A549 (cell line): ENCODE measurements around the gene MAP3K4. TPM values are rescaled to one million over a fixed set of nuclear protein-coding genes. Genes with fewer than 3 reads are reported as not detected.

Source experiments
- ATAC-seq, 2 experiments: fragments of 200-7000 bp in 1 of 2; fragments of >200 bp in 1 of 2; cut with Nextera tagmentation in 1 of 2; cut with Tn5 transposase in 1 of 2; 3 replicates each; pipeline versions ENCODE4 v1.8.0 to v1.9.1; 2018 to 2020; ENCODE audit warnings: mild to moderate bottlenecking in 1 of 2, moderate library complexity in 1 of 2
- CTCF ChIA-PET: fragments of 300-600 bp; sonication (Branson Sonifier 250); formaldehyde crosslinking; extraction: SDS; loops from one replicate; lab custom pipeline; 2021; ENCODE audit warnings: antibody characterized with exemption, inconsistent platforms; lab: Yijun Ruan, JAX
- POLR2A ChIA-PET: fragments of 350-600 bp; formaldehyde crosslinking; extraction: SDS; loops from one replicate; lab custom pipeline; 2021; ENCODE audit warnings: antibody characterized with exemption, inconsistent platforms; lab: Yijun Ruan, JAX
- DNase-seq, 2 experiments: peaks; one replicate each; pipeline versions ENCODE4 v3.0.0 to v3.0.0-alpha.2; 2011 to 2016; ENCODE audit warnings: low read depth in 1 of 2, low spot score in 1 of 2
- FAIRE-seq: peaks from 2 replicates; lab custom pipeline; 2011; peaks lifted over from hg19 to GRCh38; lab: Jason Lieb, UNC
- H3K27ac ChIP-seq, 2 experiments: fragments of >200 bp; sonication (Bioruptor Twin); formaldehyde crosslinking; 3 replicates each; pipeline ENCODE4 v1.5.1; 2016 to 2017
- H3K4me1 ChIP-seq: fragments of >200 bp; sonication (Bioruptor Twin); formaldehyde crosslinking; 3 replicates; pipeline ENCODE4 v1.6.1; 2016
- H3K4me2 ChIP-seq: fragments of >200 bp; sonication (Bioruptor Twin); formaldehyde crosslinking; 3 replicates; pipeline ENCODE4 v1.6.1; 2016
- H3K4me3 ChIP-seq: fragments of >200 bp; sonication (Bioruptor Twin); formaldehyde crosslinking; 3 replicates; pipeline ENCODE4 v1.5.1; 2016
- H3K9me3 ChIP-seq: fragments of >200 bp; sonication (Bioruptor Twin); formaldehyde crosslinking; 3 replicates; pipeline ENCODE4 v1.6.1; 2016
- ATOH8 ChIP-seq: fragments of 250-450 bp; sonication (Bioruptor Pico); IDR thresholded peaks from 2 replicates; pipeline ENCODE4 v1.5.0; 2020; ENCODE audit warnings: low read depth, mild to moderate bottlenecking, moderate library complexity
- BCL3 ChIP-seq: fragments of >200 bp; sonication (Bioruptor Twin); formaldehyde crosslinking; IDR thresholded peaks from 3 replicates; pipeline ENCODE4 v1.6.1; 2016
- CBX8 ChIP-seq: fragments of 200-600 bp; sonication (generic); IDR thresholded peaks from 2 replicates; pipeline ENCODE4 v1.6.1; 2016
- CEBPB ChIP-seq, 2 experiments: fragments of >200 bp in 1 of 2; sonication (Bioruptor Twin) in 1 of 2; formaldehyde crosslinking in 1 of 2; IDR thresholded peaks; 2 replicates each; pipeline ENCODE4 v1.6.1; 2012 to 2016
- CHD2 ChIP-seq: fragments of 150-350 bp; IDR thresholded peaks from 2 replicates; pipeline ENCODE4 v1.6.1; 2014; ENCODE audit warnings: low read length; ENCODE audit not compliant: partially characterized antibody
- CHD4 ChIP-seq: fragments of 200-600 bp; sonication (generic); IDR thresholded peaks from 2 replicates; pipeline ENCODE4 v1.6.1; 2016; ENCODE audit warnings: antibody characterized with exemption, mild to moderate bottlenecking, borderline replicate concordance
- ELK1 ChIP-seq: fragments of 150-350 bp; IDR thresholded peaks from 2 replicates; pipeline ENCODE4 v1.6.1; 2014; ENCODE audit warnings: low read depth, mild to moderate bottlenecking, low read length
- ESRRA ChIP-seq: fragments of 150-350 bp; IDR thresholded peaks from 2 replicates; pipeline ENCODE4 v1.6.1; 2014; ENCODE audit warnings: mild to moderate bottlenecking, low read length, borderline replicate concordance
- FOSB ChIP-seq: fragments of 250-450 bp; sonication (Bioruptor Pico); IDR thresholded peaks from 2 replicates; pipeline ENCODE4 v1.5.0; 2020; ENCODE audit warnings: mild to moderate bottlenecking, moderate library complexity
- GATA3 ChIP-seq: IDR thresholded peaks from 2 replicates; pipeline ENCODE4 v1.6.1; 2012; ENCODE audit warnings: borderline replicate concordance
- HEYL ChIP-seq: fragments of 250-450 bp; sonication (Bioruptor Pico); IDR thresholded peaks from 2 replicates; pipeline ENCODE4 v1.8.0; 2021; ENCODE audit warnings: mild to moderate bottlenecking, moderate library complexity
- KDM5A ChIP-seq: fragments of 200-600 bp; sonication (generic); IDR thresholded peaks from 2 replicates; pipeline ENCODE4 v1.6.1; 2016; ENCODE audit warnings: antibody characterized with exemption, mild to moderate bottlenecking
- MAX ChIP-seq: IDR thresholded peaks from 2 replicates; pipeline ENCODE4 v1.6.1; 2012
- MAZ ChIP-seq: fragments of 150-350 bp; IDR thresholded peaks from 2 replicates; pipeline ENCODE4 v1.6.1; 2014; ENCODE audit warnings: antibody characterized with exemption, low read depth, low read length, borderline replicate concordance
- NFE2L2 ChIP-seq: fragments of 150-350 bp; conservative IDR thresholded peaks from 2 replicates; pipeline ENCODE4 v1.6.1; 2014; ENCODE audit warnings: low read length
- NPAS2 ChIP-seq: fragments of 250-450 bp; sonication (Bioruptor Pico); IDR thresholded peaks from 2 replicates; pipeline ENCODE4 v1.8.0; 2022; ENCODE audit warnings: mild to moderate bottlenecking, moderate library complexity, borderline replicate concordance
- NR3C1 ChIP-seq: fragments of >200 bp; sonication (Bioruptor Twin); formaldehyde crosslinking; IDR thresholded peaks from 3 replicates; pipeline ENCODE4 v1.6.1; 2017
- PHF8 ChIP-seq: fragments of 200-600 bp; sonication (generic); IDR thresholded peaks from 2 replicates; pipeline ENCODE4 v1.6.1; 2016; ENCODE audit warnings: low read depth, mild to moderate bottlenecking, antibody characterized with exemption, moderate library complexity, borderline replicate concordance
- POLR2A ChIP-seq: IDR thresholded peaks from 2 replicates; pipeline ENCODE4 v1.6.1; 2012; ENCODE audit warnings: mild to moderate bottlenecking, low read length
- POLR2AphosphoS2 ChIP-seq: conservative IDR thresholded peaks from 2 replicates; pipeline ENCODE4 v1.6.1; 2012; ENCODE audit warnings: low read length, improper control_type of control experiment, inconsistent platforms
- RARB ChIP-seq: fragments of 250-450 bp; sonication (Bioruptor Pico); IDR thresholded peaks from 2 replicates; pipeline ENCODE4 v1.8.0; 2021; ENCODE audit warnings: mild to moderate bottlenecking, moderate library complexity
- RCOR1 ChIP-seq: fragments of 150-350 bp; IDR thresholded peaks from 2 replicates; pipeline ENCODE4 v1.6.1; 2014; ENCODE audit warnings: antibody characterized with exemption, low read length, low read depth
- SREBF2 ChIP-seq: fragments of 450-650 bp; IDR thresholded peaks from 2 replicates; pipeline ENCODE4 v1.6.1; 2014; ENCODE audit warnings: mild to moderate bottlenecking, moderate library complexity
- TFCP2L1 ChIP-seq: fragments of 250-450 bp; sonication (Bioruptor Pico); IDR thresholded peaks from 2 replicates; pipeline ENCODE4 v1.5.0; 2021; ENCODE audit warnings: mild to moderate bottlenecking
- ZC3H11A ChIP-seq: fragments of 450-650 bp; IDR thresholded peaks from 2 replicates; pipeline ENCODE4 v1.6.1; 2014; ENCODE audit warnings: antibody characterized with exemption, mild to moderate bottlenecking
- ZFP36 ChIP-seq: fragments of 450-650 bp; IDR thresholded peaks from 2 replicates; pipeline ENCODE4 v1.6.1; 2014; ENCODE audit warnings: borderline replicate concordance; ENCODE audit not compliant: partially characterized antibody
- ZNF302 ChIP-seq: fragments of 250-450 bp; sonication (Bioruptor Pico); IDR thresholded peaks from 2 replicates; pipeline ENCODE4 v1.9.0; 2021; ENCODE audit warnings: inconsistent platforms, mild to moderate bottlenecking, moderate library complexity
- ZSCAN20 ChIP-seq: fragments of 250-450 bp; sonication (Bioruptor Pico); IDR thresholded peaks from 2 replicates; pipeline ENCODE4 v1.8.0; 2022; ENCODE audit warnings: mild to moderate bottlenecking, moderate library complexity
- WGBS: methylation state at CpG from one replicate; pipeline ENCODE4 v1.1.6; 2017; ENCODE audit errors: missing lambda C conversion rate; 5-methylcytosine and 5-hydroxymethylcytosine counted together
- polyA plus RNA-seq, 4 experiments: library from polyadenylated mRNA; depleted of rRNA in 3 of 4; stranded (reverse); fragments of >200 nt; fragmentation: RNase III in 1 of 4; extraction: RNeasy Plus Mini Kit Qiagen cat#74134 plus additional on column Dnase treatment in 1 of 4; gene quantifications; 2 replicates in 3 of 4; 3 replicates in 1 of 4; pipeline ENCODE4 v1.2.3, GENCODE V29; 2011 to 2017

The MAP3K4 gene
- polyA plus RNA-seq, 2 of the 4 experiments (the other 2 are of a cell fraction) = 7.3 to 13.4 TPM

- ChIA-PET POLR2A (no interaction called here), CTCF (interaction anchor here (0.5 to 0.6 kb wide), 3 partner anchors 300 to 1857 kb away, joined by 3 read pairs; no protein-coding TSS in a partner anchor)
- no peak overlapping the region for H3K4me2 ChIP-seq
- no peak for FAIRE-seq
- H3K4me1 ChIP-seq = no peaks in the 10 kb centered on the region
- 93% methylated on average over 8 of the region's 8 CpGs for WGBS
- no peaks in the 10 kb centered on the region for H3K9me3 ChIP-seq
- no peak overlapping the region for H3K27ac ChIP-seq
- ATAC-seq = no peak
- H3K4me3 ChIP-seq = no peak overlapping the region
- DNase-seq = no peak
- no peak for TF ChIP-seq TFCP2L1 (CRISPR knock-in tag)
- TF ChIP-seq KDM5A = no peak
- TF ChIP-seq MAZ = no peak
These were observed 84.7 kb downstream of the MAP3K4 start for GRCh38 chr6:161076181-161076677.

- no peak overlapping the region for H3K4me2 ChIP-seq
- WGBS = 90% methylated on average over 12 of the region's 12 CpGs
- CTCF ChIA-PET = no interaction called here
These were observed 88.1 kb downstream of the MAP3K4 start for GRCh38 chr6:161079566-161080262.

GRCh38 chr6:161080263-161080970 lies 88.8 kb downstream of the MAP3K4 start:
- no peak overlapping the region for H3K4me3 ChIP-seq
- no peaks in the 10 kb centered on the region for H3K4me1 ChIP-seq
- ATAC-seq = no peak
- H3K27ac ChIP-seq = no peak overlapping the region
- ChIA-PET POLR2A (no interaction called here), CTCF (no interaction called here)
- no peak overlapping the region for H3K4me2 ChIP-seq
- FAIRE-seq = no peak
- no peaks in the 10 kb centered on the region for H3K9me3 ChIP-seq
- no peak for DNase-seq
- WGBS = 92% methylated on average over 12 of the region's 12 CpGs
- no peak for TF ChIP-seq CEBPB (IDR thresholded peaks at IDR 0.05)
- no peak for TF ChIP-seq PHF8
- no peak for TF ChIP-seq BCL3
- no peak for TF ChIP-seq CHD4
- TF ChIP-seq NPAS2 (CRISPR knock-in tag) = no peak
- no peak for TF ChIP-seq HEYL
- no peak for TF ChIP-seq RARB (CRISPR knock-in tag)
- no peak for TF ChIP-seq SREBF2
- no peak for TF ChIP-seq ZNF302 (CRISPR knock-in tag)
- TF ChIP-seq GATA3 = no peak
- no peak for TF ChIP-seq RCOR1
- TF ChIP-seq CHD2 = no peak
- no peak for TF ChIP-seq POLR2A

More at GRCh38 chr6:161079566-161080262, 88.1 kb downstream of the MAP3K4 start:
- POLR2A ChIA-PET = no interaction called here
- Histone ChIP-seq H3K9me3 (no peaks in the 10 kb centered on the region), H3K4me1 (no peaks in the 10 kb centered on the region)
- FAIRE-seq = no peak
- TF ChIP-seq ATOH8 (CRISPR knock-in tag) (no peak), ZFP36 (no peak), GATA3 (no peak), POLR2AphosphoS2 (no peak), TFCP2L1 (CRISPR knock-in tag) (no peak), BCL3 (no peak), CHD4 (no peak), ESRRA (no peak), CBX8 (no peak), NFE2L2 (no peak), ELK1 (no peak), ZSCAN20 (no peak), MAX (no peak), FOSB (CRISPR knock-in tag) (no peak), ZC3H11A (no peak), MAZ (no peak), NR3C1 (no peak)
- TF ChIP-seq, all 56 proteins: peak for 0
- Histone ChIP-seq H3K27ac (no peak overlapping the region), H3K4me3 (no peak overlapping the region)
- ATAC-seq = no peak
- DNase-seq = no peak
